ENCODE results near the gene SLC33A1.

DNA sequence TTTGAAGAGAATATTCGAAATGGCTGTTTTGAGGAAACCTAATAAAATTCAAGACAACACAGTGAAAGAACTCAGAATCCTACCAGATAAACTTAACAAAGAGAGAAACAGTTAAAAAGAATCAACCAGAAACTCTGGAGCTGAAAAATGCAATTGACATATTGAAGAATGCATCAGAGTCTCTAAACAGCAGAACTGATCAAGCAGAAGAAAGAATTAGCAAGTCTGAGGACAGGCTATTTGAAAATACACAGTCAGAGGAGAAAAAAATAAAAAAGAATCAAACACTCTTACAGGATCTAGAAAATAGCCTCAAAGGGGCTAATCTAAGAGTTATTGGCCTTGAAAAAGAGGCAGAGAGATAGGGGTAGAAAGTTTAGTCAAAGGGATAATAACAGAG is 61.7 kb downstream of the SLC33A1 start:
- TF ChIP-seq CTCF (IDR thresholded peaks at IDR 0.05) (no peak), POLR2A (IDR thresholded peaks at IDR 0.05) (no peak)

Measured in vagina (tissue), 2 donors.